ENCODE data around the gene IER3. TPM values are rescaled to one million over a fixed set of nuclear protein-coding genes. Genes with fewer than 3 reads are reported as not detected.
"Not testable (repeated sequence)": the region's sequence is repeated elsewhere in the genome, so short reads cannot be mapped to it uniquely, and the experiment has no call there.

IER3 gene
- total and polyA plus RNA-seq, 2 of the 8 experiments (the other 6 are each of a cell fraction or from before 2014, with no cell fraction given): 11.9 to 26.5 TPM

DNA sequence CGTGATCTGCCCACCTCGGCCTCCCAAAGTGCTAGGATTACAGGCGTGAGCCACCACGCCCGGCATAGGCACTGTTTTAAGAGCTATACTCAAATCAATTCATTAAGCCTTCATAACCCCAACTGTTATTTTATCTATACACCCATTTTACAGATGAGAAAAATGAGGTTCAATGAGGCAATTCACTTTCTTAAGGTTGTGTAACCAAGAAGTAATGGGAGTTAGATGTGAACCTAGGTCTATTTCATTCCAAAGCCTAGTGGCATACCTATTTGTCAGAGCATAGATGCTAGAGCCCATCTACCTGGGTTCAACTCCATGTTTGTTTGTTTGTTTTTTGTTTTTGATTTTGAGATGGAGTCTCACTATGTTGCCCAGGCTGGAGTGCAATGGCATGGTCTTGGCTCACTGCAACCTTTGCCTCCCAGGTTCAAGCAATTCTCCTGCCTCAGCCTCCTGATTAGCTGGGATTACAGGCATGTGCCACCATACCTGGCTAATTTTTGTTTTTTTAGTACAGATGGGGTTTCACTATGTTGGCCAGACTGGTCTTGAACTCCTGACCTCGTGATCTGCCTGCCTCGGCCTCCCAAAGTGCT, 12.2 kb upstream of the IER3 start:
- not testable (repeated sequence) for H2BK20ac ChIP-seq (ENCODE audit: low read length); H3K4me2 ChIP-seq (ENCODE audit: insufficient read depth in 1 of 2, low read depth in 2 of 2, low read length in 2 of 2); H3K27me3 ChIP-seq (replicated peaks in 1 of 4; ENCODE audit: control insufficient read depth in 3 of 4, extremely low read depth in 1 of 4, insufficient read depth in 3 of 4, low read length in 3 of 4); H4K20me1 ChIP-seq (replicated peaks in 1 of 2; ENCODE audit: control insufficient read depth in 1 of 2, insufficient read depth in 2 of 2, low read length in 2 of 2); DNase-seq (ENCODE audit: low read depth in 1 of 2, low spot score in 2 of 2); H3K23me2 ChIP-seq (ENCODE audit: low read depth, low read length); H2AFZ ChIP-seq (ENCODE audit: low read length); H3K9ac ChIP-seq (replicated peaks in 1 of 4; ENCODE audit: extremely low read depth in 1 of 4, low read depth in 3 of 4, low read length in 3 of 4); H2BK15ac ChIP-seq (ENCODE audit: low read length); H2BK120ac ChIP-seq (replicated peaks; ENCODE audit: low read depth, low read length); H3K79me2 ChIP-seq (ENCODE audit: control insufficient read depth in 1 of 2, insufficient read depth in 2 of 2, low read length in 2 of 2); H4K5ac ChIP-seq (ENCODE audit: insufficient read length, low read depth, low read length); H3K4me3 ChIP-seq (ENCODE audit: extremely low read depth in 1 of 4, insufficient read depth in 2 of 4, low read depth in 3 of 4, low read length in 4 of 4); H3K23ac ChIP-seq (ENCODE audit: insufficient read length); H3K56ac ChIP-seq (replicated peaks; ENCODE audit: insufficient read length, low read depth, low read length); H3K18ac ChIP-seq (ENCODE audit: extremely low read depth, low read length); H2AK5ac ChIP-seq (ENCODE audit: low read depth, low read length); H3K27ac ChIP-seq (ENCODE audit: low read depth, low read length); H3K79me1 ChIP-seq (ENCODE audit: low read depth, low read length); H3K14ac ChIP-seq (ENCODE audit: insufficient read length); H4K8ac ChIP-seq (ENCODE audit: extremely low read depth, insufficient read depth, low read length); FAIRE-seq; H3K4me1 ChIP-seq (replicated peaks in 1 of 4; ENCODE audit: control insufficient read depth in 3 of 4, insufficient read depth in 4 of 4, low read length in 3 of 4); H3K4ac ChIP-seq (replicated peaks; ENCODE audit: insufficient read length, low read depth, low read length); H3K36me3 ChIP-seq (ENCODE audit: control insufficient read depth in 2 of 4, insufficient read depth in 4 of 4, low read length in 3 of 4); H3K9me3 ChIP-seq (ENCODE audit: insufficient read depth in 2 of 2, low read depth in 1 of 2, low read length in 1 of 2); H4K91ac ChIP-seq (replicated peaks; ENCODE audit: insufficient read length, low read length); H2BK12ac ChIP-seq (ENCODE audit: low read depth, low read length); H2BK5ac ChIP-seq (ENCODE audit: low read depth, low read length)
- POLR2A ChIA-PET (ENCODE audit: partially characterized antibody): interaction anchor here (0.7 to 1.0 kb wide), 3 partner anchors 12 to 13 kb away, joined by 3 read pairs; partner anchors contain the start of gene IER3
- 92% methylated on average over 7 of the region's 7 CpGs; no CpG with 5 or more reads in 1 of the 2 experiments for WGBS, 2 experiments (ENCODE audit: extremely low coverage in 1 of 2, insufficient coverage in 1 of 2, insufficient read length in 1 of 2, insufficient replicate concordance in 2 of 2, low coverage in 1 of 2, low lambda C conversion rate in 2 of 2, missing lambda C conversion rate in 1 of 2)
- CTCF ChIA-PET (ENCODE audit: partially characterized antibody): interaction anchor here (0.6 to 2.0 kb wide), 6 partner anchors 10 to 1031 kb away, joined by 3 to 7 read pairs (median 3); no protein-coding TSS in a partner anchor
